NCI-H1048 (cell line): ENCODE results near the gene ZNF213.
A peak's percentile ranks its signal among the peaks of the same experiment; 100 is the strongest.

ENCODE experiments used
- DNase-seq: peaks from one replicate; lab custom pipeline; 2025; lab: John Stamatoyannopoulos, UW

Gene ZNF213

GRCh38 chr16:3134338-3135125, at the start of gene ZNF213:
Gene ZNF213, plus strand, starts transcription at chr16:3135029. Its CDS starts 2,252 bp downstream, at chr16:3137281.
- peak; percentile 83 for DNase-seq

- DNase-seq: no peak
Measured at GRCh38 chr16:3085868-3086595, 48.8 kb upstream of the ZNF213 start.

- DNase-seq: no peak
Measured at GRCh38 chr16:3086596-3087242, 48.1 kb upstream of the ZNF213 start.

GRCh38 chr16:3087243-3088235, 47.3 kb upstream of the ZNF213 start:
- no peak for DNase-seq

GRCh38 chr16:3088450-3088849, 46.4 kb upstream of the ZNF213 start:
- DNase-seq: no peak

- no peak for DNase-seq
Measured at GRCh38 chr16:3088925-3089716, 45.7 kb upstream of the ZNF213 start.

- no peak for DNase-seq
Measured at GRCh38 chr16:3089717-3090592, 44.9 kb upstream of the ZNF213 start.

- no peak for DNase-seq
Measured at GRCh38 chr16:3091551-3091950, 43.3 kb upstream of the ZNF213 start.

GRCh38 chr16:3092501-3092941, 42.3 kb upstream of the ZNF213 start:
- DNase-seq: no peak

- DNase-seq: no peak
Measured at GRCh38 chr16:3094289-3095027, 40.4 kb upstream of the ZNF213 start.

GRCh38 chr16:3095869-3096268, 39.0 kb upstream of the ZNF213 start:
- no peak for DNase-seq

- DNase-seq: no peak
Measured at GRCh38 chr16:3096362-3096761, 38.5 kb upstream of the ZNF213 start.

- DNase-seq: no peak
Measured at GRCh38 chr16:3097266-3097665, 37.6 kb upstream of the ZNF213 start.

GRCh38 chr16:3098459-3099394, 36.1 kb upstream of the ZNF213 start, which contains the start of gene ZSCAN10:
Gene ZSCAN10, minus strand, starts transcription at chr16:3099294. Its CDS starts 6,357 bp downstream, at chr16:3092937.
- no peak for DNase-seq

- DNase-seq: no peak
Measured at GRCh38 chr16:3099395-3099731, 35.5 kb upstream of the ZNF213 start.

GRCh38 chr16:3099732-3100499, 34.9 kb upstream of the ZNF213 start:
- peak; percentile 36 for DNase-seq
